AG04449 (cell line): ENCODE measurements around the gene MCM9.

Experiments
- CTCF ChIA-PET: fragments of 350-600 bp; formaldehyde crosslinking; extraction: SDS; loops from one replicate; lab custom pipeline; 2021; ENCODE audit warnings: antibody characterized with exemption; lab: Yijun Ruan, JAX
- POLR2A ChIA-PET: fragments of 400-600, 350-600 bp; formaldehyde crosslinking; extraction: SDS; loops from one replicate; lab custom pipeline; 2020; ENCODE audit warnings: antibody characterized with exemption, inconsistent platforms; lab: Yijun Ruan, JAX
- DNase-seq: peaks from one replicate; pipeline ENCODE4 v3.0.0-alpha.2; 2010; ENCODE audit warnings: low read depth, low spot score
- H3K4me3 ChIP-seq: 2 replicates; pipeline ENCODE4 v1.5.1; 2011; ENCODE audit warnings: low read depth, mild to moderate bottlenecking, control low read depth, low read length
- TF ChIP-seq, protein P1 (sequence below): IDR thresholded peaks from one replicate; pipeline ENCODE4 v1.5.1; 2011; ENCODE audit warnings: mild to moderate bottlenecking, moderate library complexity, low read length, control low read depth, inconsistent platforms; ENCODE audit not compliant: insufficient read depth; ENCODE audit errors: missing control alignments

Gene MCM9

DNA sequence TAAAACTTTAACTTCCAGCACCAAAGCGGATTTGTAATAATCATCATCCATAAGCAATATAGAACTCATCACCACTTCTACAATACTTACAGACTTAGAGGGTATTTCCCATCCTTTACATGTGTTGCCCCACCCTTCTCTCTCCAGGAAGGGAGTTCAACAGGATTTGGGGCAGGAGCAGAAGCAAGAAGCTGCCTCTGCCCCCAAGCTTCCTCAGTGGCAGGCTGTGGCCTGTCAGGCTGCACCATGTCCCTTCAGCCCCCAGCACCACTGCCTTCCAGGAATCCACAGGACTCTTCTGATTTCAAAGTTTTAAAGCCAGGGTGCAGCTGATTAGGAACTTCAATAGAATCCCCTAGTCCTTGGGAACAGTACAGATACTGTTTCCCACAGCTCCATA lies 36.7 kb upstream of the MCM9 start:
- CTCF ChIA-PET = interaction anchor here (3.2 kb wide), 1 partner anchor 139 kb away, joined by 18 read pairs; no protein-coding TSS in a partner anchor
- TF ChIP-seq, protein P1, sequence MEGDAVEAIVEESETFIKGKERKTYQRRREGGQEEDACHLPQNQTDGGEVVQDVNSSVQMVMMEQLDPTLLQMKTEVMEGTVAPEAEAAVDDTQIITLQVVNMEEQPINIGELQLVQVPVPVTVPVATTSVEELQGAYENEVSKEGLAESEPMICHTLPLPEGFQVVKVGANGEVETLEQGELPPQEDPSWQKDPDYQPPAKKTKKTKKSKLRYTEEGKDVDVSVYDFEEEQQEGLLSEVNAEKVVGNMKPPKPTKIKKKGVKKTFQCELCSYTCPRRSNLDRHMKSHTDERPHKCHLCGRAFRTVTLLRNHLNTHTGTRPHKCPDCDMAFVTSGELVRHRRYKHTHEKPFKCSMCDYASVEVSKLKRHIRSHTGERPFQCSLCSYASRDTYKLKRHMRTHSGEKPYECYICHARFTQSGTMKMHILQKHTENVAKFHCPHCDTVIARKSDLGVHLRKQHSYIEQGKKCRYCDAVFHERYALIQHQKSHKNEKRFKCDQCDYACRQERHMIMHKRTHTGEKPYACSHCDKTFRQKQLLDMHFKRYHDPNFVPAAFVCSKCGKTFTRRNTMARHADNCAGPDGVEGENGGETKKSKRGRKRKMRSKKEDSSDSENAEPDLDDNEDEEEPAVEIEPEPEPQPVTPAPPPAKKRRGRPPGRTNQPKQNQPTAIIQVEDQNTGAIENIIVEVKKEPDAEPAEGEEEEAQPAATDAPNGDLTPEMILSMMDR = no peak
- no peak for DNase-seq
- no peak overlapping the region for H3K4me3 ChIP-seq
- POLR2A ChIA-PET = no interaction called here

GRCh38 chr6:118970866-118971265 lies 35.9 kb upstream of the MCM9 start:
- ChIA-PET POLR2A (no interaction called here), CTCF (interaction anchor here (1.1 to 3.2 kb wide), 2 partner anchors 140 kb away, joined by 5 to 18 read pairs; no protein-coding TSS in a partner anchor)
- DNase-seq = no peak
- no peak overlapping the region for H3K4me3 ChIP-seq
- TF ChIP-seq, protein P1 = no peak

GRCh38 chr6:118968416-118968815 lies 33.5 kb upstream of the MCM9 start:
- TF ChIP-seq, protein P1 = no peak
- H3K4me3 ChIP-seq = no peak overlapping the region
- DNase-seq = no peak
- ChIA-PET POLR2A (no interaction called here), CTCF (interaction anchor here (1.5 to 1.6 kb wide), 2 partner anchors 142 to 161 kb away, joined by 5 to 10 read pairs; no protein-coding TSS in a partner anchor)

- no peak overlapping the region for H3K4me3 ChIP-seq
- POLR2A ChIA-PET = no interaction called here
- DNase-seq = no peak
- TF ChIP-seq, protein P1 = no peak
- CTCF ChIA-PET = interaction anchor here (1.6 kb wide), 1 partner anchor 162 kb away, joined by 5 read pairs; no protein-coding TSS in a partner anchor
Measured at GRCh38 chr6:118967239-118967638, 32.3 kb upstream of the MCM9 start.

DNA sequence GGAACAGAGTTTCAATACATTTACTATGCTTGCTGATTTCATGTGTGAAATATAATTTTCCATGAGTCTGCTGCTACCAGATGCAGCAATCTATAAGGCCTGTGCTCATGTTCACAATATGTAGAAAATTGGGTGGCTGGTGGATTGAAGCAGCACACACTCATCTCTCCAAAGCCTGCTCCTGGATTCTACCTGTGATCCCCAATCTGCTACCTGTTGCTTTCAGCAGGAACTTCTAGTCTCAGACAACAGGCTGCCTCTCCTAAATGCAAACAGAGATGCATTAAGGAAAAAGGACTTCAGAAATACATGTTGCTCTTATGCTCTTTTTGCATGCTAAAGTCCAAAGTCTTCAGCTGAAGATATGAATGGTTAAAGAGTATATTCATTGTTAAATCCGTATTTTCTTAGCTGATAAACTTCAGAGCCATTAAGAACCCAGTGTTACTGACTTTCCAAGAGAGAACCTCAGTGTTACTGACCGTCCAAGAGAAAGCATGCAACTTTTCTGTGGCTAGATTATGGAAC lies 30.9 kb upstream of the MCM9 start:
- no peak for DNase-seq
- POLR2A ChIA-PET = no interaction called here
- CTCF ChIA-PET = interaction anchor here (0.5 to 4.8 kb wide), 2 partner anchors 146 to 181 kb away, joined by 3 to 108 read pairs; no protein-coding TSS in a partner anchor
- TF ChIP-seq, protein P1 = no peak
- H3K4me3 ChIP-seq = no peak overlapping the region

- ChIA-PET CTCF (interaction anchor here (4.8 kb wide), 1 partner anchor 146 kb away, joined by 108 read pairs; no protein-coding TSS in a partner anchor), POLR2A (no interaction called here)
- DNase-seq = no peak
- no peak overlapping the region for H3K4me3 ChIP-seq
- TF ChIP-seq, protein P1 = no peak
Measured at GRCh38 chr6:118965371-118965770, 30.4 kb upstream of the MCM9 start.
